Naive B cell (primary cell): ENCODE measurements around the gene SLC25A47. TPM values are rescaled to one million over a fixed set of nuclear protein-coding genes. Genes with fewer than 3 reads are reported as not detected.
"Not testable (repeated sequence)": the region's sequence is repeated elsewhere in the genome, so short reads cannot be mapped to it uniquely, and the experiment has no call there.

ENCODE experiments used
- ATAC-seq, 2 donors: fragments of 150-1000 bp; cut with Tn5 transposase; 2 replicates each; pipeline ENCODE4 v1.10.0; 2021; ENCODE audit warnings: low read depth in 2 of 2, mild to moderate bottlenecking in 2 of 2, moderate library complexity in 2 of 2
- DNase-seq: peaks from one replicate; pipeline ENCODE4 v3.0.0; 2022
- H3K27ac Mint-ChIP-seq, 6 donors: one replicate each; pipeline ENCODE4 v1.8.0; 2020 to 2022; ENCODE audit warnings: mild to moderate bottlenecking in 6 of 6, mixed read lengths in 6 of 6, moderate library complexity in 5 of 6, inconsistent platforms in 2 of 6
- H3K27me3 Mint-ChIP-seq, 3 donors: one replicate each; pipeline ENCODE4 v1.8.0; 2021 to 2022; ENCODE audit warnings: mixed read lengths in 3 of 3, mild to moderate bottlenecking in 1 of 3
- H3K36me3 Mint-ChIP-seq, 2 donors: one replicate each; pipeline ENCODE4 v1.8.0; 2020 to 2022; ENCODE audit warnings: mixed read lengths in 2 of 2, inconsistent platforms in 1 of 2, mild to moderate bottlenecking in 1 of 2
- H3K4me1 Mint-ChIP-seq, 3 donors: one replicate each; pipeline ENCODE4 v1.8.0; 2020 to 2022; ENCODE audit warnings: mixed read lengths in 3 of 3, inconsistent platforms in 1 of 3, mild to moderate bottlenecking in 1 of 3, moderate library complexity in 1 of 3
- H3K4me3 Mint-ChIP-seq, 8 donors: one replicate each; pipeline ENCODE4 v1.8.0; 2020 to 2022; ENCODE audit warnings: mild to moderate bottlenecking in 8 of 8, mixed read lengths in 8 of 8, moderate library complexity in 8 of 8, inconsistent platforms in 2 of 8
- H3K9me3 Mint-ChIP-seq, 7 donors: one replicate each; pipeline ENCODE4 v1.8.0; 2020 to 2022; ENCODE audit warnings: mixed read lengths in 7 of 7, mild to moderate bottlenecking in 5 of 7, inconsistent platforms in 2 of 7, moderate library complexity in 1 of 7
- polyA plus RNA-seq, 6 donors: library from polyadenylated mRNA; unstranded; fragments of 300-500 nt; fragmentation: Illumina TruSeq; gene quantifications; one replicate each; pipeline ENCODE4 v1.2.3, GENCODE V29; 2021; ENCODE audit warnings: low read depth in 6 of 6

Gene SLC25A47
- polyA plus RNA-seq, 6 donors from 2014 or later = not detected

- Mint-ChIP-seq H3K4me3 (peak overlapping the region in 1 of 8 donors; percentile 32), H3K9me3 (no peaks in the 10 kb centered on the region), H3K36me3 (no peaks in the 10 kb centered on the region), H3K27me3 (no peaks in the 10 kb centered on the region), H3K4me1 (peaks cover 23 to 46% (median 42%) of the 10 kb centered on the region in 3 donors), H3K27ac (peak overlapping the region in 3 of 6 donors; percentile 33 to 91 (median 80))
- DNase-seq (no peak), ATAC-seq (no peak)
Observed at GRCh38 chr14:100293497-100294212, 29.5 kb upstream of the SLC25A47 start.

DNA sequence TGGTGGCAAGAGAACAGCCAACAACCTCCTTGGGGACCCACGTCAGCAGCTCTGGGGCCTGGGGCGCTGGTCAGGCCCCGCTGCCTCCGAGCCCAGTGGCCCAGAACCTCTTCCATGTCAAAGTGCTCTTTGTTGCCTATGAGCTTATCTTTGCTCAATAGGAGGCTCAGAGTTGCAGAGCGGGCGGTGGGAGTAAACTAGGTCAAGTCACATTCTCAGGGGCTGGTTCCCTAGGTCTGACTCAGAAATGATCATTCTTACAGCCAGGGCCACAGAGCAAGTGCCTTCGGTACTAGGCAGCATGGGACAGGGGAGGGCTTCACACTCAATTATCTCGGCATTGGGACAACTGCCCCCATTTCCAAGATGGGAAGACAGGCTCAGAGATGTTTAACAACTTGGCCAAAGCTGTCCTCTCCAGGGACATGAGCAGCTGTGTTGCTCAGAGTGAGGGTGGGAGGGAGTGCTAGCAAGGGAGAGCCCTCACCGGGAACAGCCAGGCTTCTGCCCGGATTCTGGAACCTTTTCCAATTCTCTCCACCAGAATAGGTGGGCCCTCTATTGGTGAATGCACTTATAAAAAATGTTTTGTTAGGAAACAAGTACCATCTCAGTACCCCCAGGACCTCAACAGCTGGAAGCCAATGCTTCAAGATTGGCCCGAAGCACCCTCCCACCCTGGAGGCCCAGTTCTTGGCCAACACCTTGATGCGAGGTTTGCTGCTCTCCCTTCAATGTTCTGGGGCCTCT lies 28.8 kb upstream of the SLC25A47 start:
- no peaks in the 10 kb centered on the region for H3K27me3 Mint-ChIP-seq
- H3K4me3 Mint-ChIP-seq = peak overlapping the region in 1 of 8 donors; percentile 32
- DNase-seq (no peak), ATAC-seq (peak; percentile 51 to 57)
- H3K27ac Mint-ChIP-seq = peak overlapping the region in 5 of 6 donors; percentile 28 to 91 (median 70)
- H3K36me3 Mint-ChIP-seq = no peaks in the 10 kb centered on the region
- no peaks in the 10 kb centered on the region for H3K9me3 Mint-ChIP-seq
- peaks cover 29 to 49% (median 45%) of the 10 kb centered on the region in 3 donors for H3K4me1 Mint-ChIP-seq

- Mint-ChIP-seq H3K27ac (no peak overlapping the region), H3K36me3 (no peaks in the 10 kb centered on the region), H3K9me3 (no peaks in the 10 kb centered on the region), H3K4me1 (peaks cover 33 to 50% (median 48%) of the 10 kb centered on the region in 3 donors), H3K4me3 (peak overlapping the region in 1 of 8 donors; percentile 61), H3K27me3 (no peaks in the 10 kb centered on the region)
- DNase-seq (no peak), ATAC-seq (no peak)
Observed at GRCh38 chr14:100294963-100295330, 28.2 kb upstream of the SLC25A47 start.

DNA sequence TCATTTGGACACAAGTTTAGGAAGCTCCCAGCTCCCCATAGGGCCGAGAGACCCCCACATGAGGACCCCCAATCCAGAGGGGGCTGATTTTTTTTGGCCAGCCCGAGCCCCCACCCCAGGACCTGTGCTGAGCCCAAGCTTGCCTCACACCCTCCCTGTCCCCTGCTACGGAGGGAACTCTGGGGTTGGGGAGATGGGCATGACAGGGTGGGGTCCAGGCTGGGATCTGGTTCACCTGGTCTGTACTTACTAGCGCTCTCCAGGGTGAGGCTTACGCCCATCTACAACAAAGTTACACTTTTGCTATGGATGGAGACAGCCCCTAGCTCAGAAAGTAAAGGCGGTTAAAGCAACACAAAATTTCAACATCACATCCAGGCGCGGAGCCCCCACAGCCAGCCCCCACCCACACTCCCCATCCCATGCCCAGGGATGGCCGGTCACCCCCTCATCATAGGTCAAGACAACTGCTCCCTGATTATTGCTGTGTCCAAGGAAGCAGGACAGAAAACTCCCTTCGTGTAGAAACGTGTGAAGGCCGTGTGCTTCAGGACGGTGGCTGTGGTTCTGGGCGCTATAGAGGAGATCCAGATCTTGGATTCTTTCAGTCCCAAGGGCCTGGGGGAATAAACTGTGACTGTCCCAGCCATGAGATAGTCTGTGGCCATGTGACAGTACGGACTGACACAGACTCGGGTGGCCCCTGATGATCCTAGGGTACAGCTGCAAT lies 27.6 kb upstream of the SLC25A47 start:
- DNase-seq (no peak), ATAC-seq (no peak)
- H3K4me3 Mint-ChIP-seq = peak overlapping the region in 4 of 8 donors; percentile 33 to 73 (median 54)
- no peaks in the 10 kb centered on the region for H3K36me3 Mint-ChIP-seq
- H3K27ac Mint-ChIP-seq = peak overlapping the region in 4 of 6 donors; percentile 16 to 74 (median 57)
- no peaks in the 10 kb centered on the region for H3K27me3 Mint-ChIP-seq
- H3K4me1 Mint-ChIP-seq = peaks cover 33 to 50% (median 48%) of the 10 kb centered on the region in 3 donors
- no peaks in the 10 kb centered on the region for H3K9me3 Mint-ChIP-seq

DNA sequence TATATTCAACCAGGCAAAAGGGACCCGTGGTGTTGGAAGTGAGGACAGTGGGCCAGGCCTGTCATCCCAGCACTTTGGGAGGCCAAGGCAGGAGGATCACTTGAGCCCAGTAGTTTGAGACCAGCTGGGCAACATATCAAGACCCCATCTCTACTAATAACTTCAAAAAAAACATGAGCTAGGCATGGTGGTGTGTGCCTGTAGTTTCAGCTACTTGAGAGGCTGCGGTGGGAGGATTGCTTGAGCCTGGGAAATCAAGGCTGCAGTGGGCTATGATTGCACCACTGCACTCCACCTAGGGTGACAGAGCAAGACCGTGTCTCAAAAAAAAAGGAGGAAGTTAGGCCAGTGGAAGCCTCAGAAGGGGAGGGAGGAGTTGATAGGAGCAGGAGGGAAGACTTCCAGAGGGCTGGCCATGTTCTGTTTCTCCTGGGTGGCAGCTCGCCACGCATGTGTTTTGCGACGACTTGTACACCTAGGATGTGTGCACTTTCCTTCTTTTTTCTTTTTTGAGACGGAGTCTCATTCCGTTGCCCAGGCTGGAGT lies 27.0 kb upstream of the SLC25A47 start:
- Mint-ChIP-seq H3K36me3 (no peaks in the 10 kb centered on the region), H3K27me3 (no peaks in the 10 kb centered on the region), H3K9me3 (no peaks in the 10 kb centered on the region), H3K27ac (peak overlapping the region in 5 of 6 donors; percentile 16 to 74 (median 60)), H3K4me1 (peaks cover 33 to 50% (median 48%) of the 10 kb centered on the region in 3 donors), H3K4me3 (peak overlapping the region in 4 of 8 donors; percentile 33 to 73 (median 54))
- ATAC-seq (peak in 1 of 2 donors; percentile 13), DNase-seq (no peak)

DNA sequence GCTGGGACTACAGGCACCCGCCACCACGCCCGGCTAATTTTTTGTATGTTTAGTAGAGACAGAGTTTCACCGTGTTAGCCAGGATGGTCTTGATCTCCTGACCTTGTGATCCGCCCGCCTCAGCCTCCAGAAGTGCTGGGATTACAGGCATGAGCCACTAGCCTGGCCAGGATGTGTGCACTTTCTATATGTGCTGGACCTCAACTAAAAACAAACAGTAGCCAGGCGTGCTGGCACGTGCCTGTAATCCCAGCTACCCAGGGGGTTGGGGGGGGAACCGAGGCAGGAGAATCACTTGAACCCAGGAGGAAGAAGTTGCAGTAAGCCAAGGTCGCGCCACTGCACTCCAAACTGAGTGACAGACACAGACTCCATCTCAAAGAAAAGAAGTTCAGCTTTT lies 26.4 kb upstream of the SLC25A47 start:
- H3K4me1 Mint-ChIP-seq = peaks cover 33 to 54% (median 48%) of the 10 kb centered on the region in 3 donors
- H3K4me3 Mint-ChIP-seq = peak overlapping the region; percentile 24 to 90 (median 77)
- ATAC-seq = peak in 1 of 2 donors; percentile 5
- H3K9me3 Mint-ChIP-seq, H3K27me3 Mint-ChIP-seq, H3K36me3 Mint-ChIP-seq, DNase-seq: not testable (repeated sequence)
- H3K27ac Mint-ChIP-seq = peak overlapping the region in 5 of 6 donors; percentile 54 to 96 (median 78)

- Mint-ChIP-seq H3K27ac (peak overlapping the region in 5 of 6 donors; percentile 54 to 96 (median 78)), H3K4me1 (peaks cover 33 to 57% (median 49%) of the 10 kb centered on the region in 3 donors), H3K9me3 (no peaks in the 10 kb centered on the region), H3K27me3 (no peaks in the 10 kb centered on the region), H3K36me3 (no peaks in the 10 kb centered on the region), H3K4me3 (peak overlapping the region; percentile 24 to 90 (median 77))
- peak; percentile 93 for ATAC-seq
- peak; percentile 69 for DNase-seq
Observed at GRCh38 chr14:100297320-100298300, 25.5 kb upstream of the SLC25A47 start.

- Mint-ChIP-seq H3K27me3 (no peaks in the 10 kb centered on the region), H3K9me3 (no peaks in the 10 kb centered on the region), H3K27ac (peak overlapping the region in 3 of 6 donors; percentile 29 to 58 (median 30)), H3K4me3 (peak overlapping the region in 3 of 8 donors; percentile 15 to 34 (median 32)), H3K36me3 (no peaks in the 10 kb centered on the region), H3K4me1 (peaks cover 33 to 61% (median 57%) of the 10 kb centered on the region in 3 donors)
- no peak for DNase-seq
- ATAC-seq = no peak
Observed at GRCh38 chr14:100298551-100299237, 24.4 kb upstream of the SLC25A47 start.

GRCh38 chr14:100299238-100299560 lies 23.9 kb upstream of the SLC25A47 start:
- Mint-ChIP-seq H3K36me3 (no peaks in the 10 kb centered on the region), H3K4me3 (peak overlapping the region in 2 of 8 donors; percentile 15 to 34), H3K27me3 (no peaks in the 10 kb centered on the region), H3K27ac (peak overlapping the region in 2 of 6 donors; percentile 29 to 58), H3K4me1 (peaks cover 31 to 62% (median 55%) of the 10 kb centered on the region in 3 donors), H3K9me3 (no peaks in the 10 kb centered on the region)
- DNase-seq (no peak), ATAC-seq (no peak)

DNA sequence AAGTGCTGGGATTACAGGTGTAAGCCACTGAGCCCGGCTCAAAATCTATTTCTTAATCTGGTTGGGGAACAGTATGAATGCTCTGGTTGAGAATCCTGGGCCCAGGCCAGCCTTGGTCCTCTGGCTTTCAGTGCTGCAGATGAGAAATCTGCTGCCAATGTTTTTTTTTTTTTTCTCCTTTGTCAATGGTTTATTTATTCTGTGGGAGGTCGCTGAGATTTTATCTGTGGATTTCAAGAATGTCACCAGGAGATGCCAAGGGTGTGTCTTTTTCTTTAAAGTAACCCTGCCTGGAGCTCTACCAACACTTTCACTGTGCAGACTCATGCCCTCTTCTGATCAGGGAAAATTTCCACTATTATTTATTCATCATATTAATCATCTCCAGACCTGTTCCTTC lies 20.5 kb upstream of the SLC25A47 start:
- ATAC-seq = no peak
- H3K4me1 Mint-ChIP-seq = peaks cover 23 to 56% (median 46%) of the 10 kb centered on the region in 3 donors
- no peak overlapping the region for H3K27ac Mint-ChIP-seq
- H3K27me3 Mint-ChIP-seq = no peaks in the 10 kb centered on the region
- H3K9me3 Mint-ChIP-seq = no peaks in the 10 kb centered on the region
- peak overlapping the region in 1 of 8 donors; percentile 49 for H3K4me3 Mint-ChIP-seq
- DNase-seq = no peak
- H3K36me3 Mint-ChIP-seq = no peaks in the 10 kb centered on the region

- H3K4me1 Mint-ChIP-seq = peaks cover 25 to 54% (median 45%) of the 10 kb centered on the region in 3 donors
- H3K36me3 Mint-ChIP-seq = no peaks in the 10 kb centered on the region
- peak overlapping the region in 2 of 6 donors; percentile 24 to 32 for H3K27ac Mint-ChIP-seq
- H3K9me3 Mint-ChIP-seq = no peaks in the 10 kb centered on the region
- ATAC-seq (no peak), DNase-seq (no peak)
- H3K4me3 Mint-ChIP-seq = peak overlapping the region in 2 of 8 donors; percentile 47 to 49
- H3K27me3 Mint-ChIP-seq = no peaks in the 10 kb centered on the region
Observed at GRCh38 chr14:100303179-100303578, 20.0 kb upstream of the SLC25A47 start.

- Mint-ChIP-seq H3K4me3 (peak overlapping the region in 4 of 8 donors; percentile 2 to 88 (median 29)), H3K9me3 (no peaks in the 10 kb centered on the region), H3K27me3 (no peaks in the 10 kb centered on the region), H3K27ac (peak overlapping the region in 1 of 6 donors; percentile 37), H3K36me3 (no peaks in the 10 kb centered on the region), H3K4me1 (peaks cover 27 to 52% (median 42%) of the 10 kb centered on the region in 3 donors)
- no peak for DNase-seq
- no peak for ATAC-seq
Observed at GRCh38 chr14:100303925-100304324, 19.2 kb upstream of the SLC25A47 start.
